Activated CD8-positive, alpha-beta memory T cell treated with anti-CD3 and anti-CD28 coated beads for 36 hours (primary cell): ENCODE data around the gene PITPNB. TPM values are rescaled to one million over a fixed set of nuclear protein-coding genes. Genes with fewer than 3 reads are reported as not detected.

ENCODE experiments used
- CTCF ChIA-PET: fragments of 350-600 bp; sonication (Branson Sonifier 250); formaldehyde crosslinking; loops from one replicate; lab custom pipeline; 2021; ENCODE audit warnings: antibody characterized with exemption; lab: Charles Lee
- POLR2A ChIA-PET: fragments of 350-600 bp; sonication (Branson Sonifier 250); formaldehyde crosslinking; loops from one replicate; lab custom pipeline; 2021; ENCODE audit warnings: antibody characterized with exemption; lab: Charles Lee
- total RNA-seq, 2 experiments: library from RNA; stranded (reverse); gene quantifications; one replicate each; pipeline ENCODE4 v1.2.3, GENCODE V29; 2021

The PITPNB gene
- total RNA-seq, 2 experiments from 2014 or later, result 150 to 153 TPM

GRCh38 chr22:27844656-27845591, 74.1 kb downstream of the PITPNB start:
- ChIA-PET POLR2A (no interaction called here), CTCF (no interaction called here)

- ChIA-PET POLR2A (no interaction called here), CTCF (no interaction called here)
Measured at GRCh38 chr22:27844256-27844655, 74.8 kb downstream of the PITPNB start.

- CTCF ChIA-PET, result no interaction called here
- POLR2A ChIA-PET, result no interaction called here
Measured at GRCh38 chr22:27843441-27843840, 75.6 kb downstream of the PITPNB start.

GRCh38 chr22:27842669-27843431, 76.2 kb downstream of the PITPNB start:
- POLR2A ChIA-PET, result no interaction called here

GRCh38 chr22:27842201-27842600, 76.9 kb downstream of the PITPNB start:
- ChIA-PET CTCF (no interaction called here), POLR2A (no interaction called here)

More at GRCh38 chr22:27842669-27843431, 76.2 kb downstream of the PITPNB start:
- CTCF ChIA-PET, result no interaction called here

- POLR2A ChIA-PET, result no interaction called here
- CTCF ChIA-PET, result no interaction called here
Measured at GRCh38 chr22:27840436-27840835, 78.6 kb downstream of the PITPNB start.

GRCh38 chr22:27839057-27839660, 79.9 kb downstream of the PITPNB start:
- CTCF ChIA-PET, result no interaction called here

GRCh38 chr22:27836181-27836580, 82.9 kb downstream of the PITPNB start:
- CTCF ChIA-PET, result no interaction called here
- POLR2A ChIA-PET, result no interaction called here

More at GRCh38 chr22:27839057-27839660, 79.9 kb downstream of the PITPNB start:
- POLR2A ChIA-PET, result no interaction called here

- CTCF ChIA-PET, result no interaction called here
- POLR2A ChIA-PET, result no interaction called here
Measured at GRCh38 chr22:27835446-27835845, 83.6 kb downstream of the PITPNB start.

GRCh38 chr22:27834364-27835185, 84.5 kb downstream of the PITPNB start:
- ChIA-PET POLR2A (no interaction called here), CTCF (no interaction called here)

GRCh38 chr22:27833803-27834202, 85.3 kb downstream of the PITPNB start:
- ChIA-PET POLR2A (no interaction called here), CTCF (no interaction called here)

GRCh38 chr22:27832606-27833005, 86.5 kb downstream of the PITPNB start:
- POLR2A ChIA-PET, result no interaction called here
- CTCF ChIA-PET, result no interaction called here

- POLR2A ChIA-PET, result no interaction called here
- CTCF ChIA-PET, result interaction anchor here (0.8 kb wide), 1 partner anchor 24 kb away, joined by 3 read pairs; no protein-coding TSS in a partner anchor
Measured at GRCh38 chr22:27829620-27830019, 89.4 kb downstream of the PITPNB start.

GRCh38 chr22:27827604-27828587, 91.2 kb downstream of the PITPNB start:
- CTCF ChIA-PET, result no interaction called here

GRCh38 chr22:27825174-27825573, 93.9 kb downstream of the PITPNB start:
- CTCF ChIA-PET, result interaction anchor here (0.6 kb wide), 1 partner anchor 454 kb away, joined by 4 read pairs; no protein-coding TSS in a partner anchor
- POLR2A ChIA-PET, result no interaction called here

More at GRCh38 chr22:27827604-27828587, 91.2 kb downstream of the PITPNB start:
- POLR2A ChIA-PET, result no interaction called here

GRCh38 chr22:27823221-27823620, 95.8 kb downstream of the PITPNB start:
- ChIA-PET CTCF (interaction anchor here (0.6 kb wide), 1 partner anchor 10 kb away, joined by 4 read pairs; no protein-coding TSS in a partner anchor), POLR2A (no interaction called here)

- CTCF ChIA-PET, result no interaction called here
- POLR2A ChIA-PET, result no interaction called here
Measured at GRCh38 chr22:27820896-27821866, 97.9 kb downstream of the PITPNB start.
